HUES6 (cell line): ENCODE measurements around the gene TRAP1.

Source experiments
- H3K27ac ChIP-seq: 2 replicates; pipeline ENCODE4 v1.7.0; 2013; ENCODE audit warnings: low read depth, mild to moderate bottlenecking, low read length, inconsistent platforms
- H3K27me3 ChIP-seq: 2 replicates; pipeline ENCODE4 v1.6.1; 2013; ENCODE audit warnings: low read length; ENCODE audit not compliant: control insufficient read depth, insufficient read depth
- H3K36me3 ChIP-seq: 2 replicates; pipeline ENCODE4 v1.6.1; 2013; ENCODE audit warnings: low read length; ENCODE audit not compliant: control insufficient read depth, insufficient read depth
- H3K4me1 ChIP-seq: 2 replicates; pipeline ENCODE4 v1.6.1; 2013; ENCODE audit warnings: low read length; ENCODE audit not compliant: control insufficient read depth, insufficient read depth
- H3K4me3 ChIP-seq: 2 replicates; pipeline ENCODE4 v1.5.1; 2013; ENCODE audit warnings: low read depth, low read length
- H3K9ac ChIP-seq: one replicate; pipeline ENCODE4 v1.6.1; 2013; ENCODE audit warnings: mild to moderate bottlenecking, low read length
- H3K9me3 ChIP-seq: 2 replicates; pipeline ENCODE4 v1.6.1; 2013; ENCODE audit warnings: low read depth, low read length; ENCODE audit not compliant: control insufficient read depth, insufficient read depth

Gene TRAP1

DNA sequence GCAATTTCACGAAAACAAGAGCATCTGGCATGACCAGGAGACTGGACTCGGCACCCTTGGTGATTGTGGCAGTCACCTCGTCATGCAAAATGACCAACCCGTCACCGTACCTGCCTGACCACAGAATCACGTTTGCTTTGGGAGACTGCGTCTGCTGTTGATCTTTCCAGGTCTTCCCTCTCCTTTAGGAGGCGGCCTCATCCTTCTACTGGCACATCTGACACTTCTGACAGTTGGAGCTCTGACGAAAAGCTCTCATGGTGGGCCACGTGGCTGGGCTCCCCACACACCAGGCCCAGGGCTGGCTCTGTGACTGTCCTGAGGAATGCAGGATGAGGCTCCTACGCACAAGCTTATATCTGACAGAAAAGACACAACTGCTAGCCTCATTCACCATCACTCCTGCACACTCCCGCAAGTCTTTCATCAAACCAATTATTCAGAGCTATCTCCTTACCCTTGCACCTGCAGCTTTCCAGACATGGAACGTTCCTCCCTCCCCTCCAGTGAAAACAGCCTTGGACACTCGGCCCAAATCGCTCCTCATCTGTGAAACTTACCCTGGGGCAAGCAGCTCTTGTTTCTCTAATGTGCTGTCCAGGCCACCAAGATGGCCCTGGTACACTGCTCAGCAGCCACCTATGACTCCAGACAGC, 3.6 kb downstream of the TRAP1 start:
- Histone ChIP-seq H3K27me3 (no peaks in the 10 kb centered on the region), H3K36me3 (peaks cover 31% of the 10 kb centered on the region), H3K9ac (no peak overlapping the region), H3K9me3 (no peaks in the 10 kb centered on the region), H3K4me1 (peaks cover 22% of the 10 kb centered on the region), H3K27ac (no peak overlapping the region), H3K4me3 (no peak overlapping the region)

DNA sequence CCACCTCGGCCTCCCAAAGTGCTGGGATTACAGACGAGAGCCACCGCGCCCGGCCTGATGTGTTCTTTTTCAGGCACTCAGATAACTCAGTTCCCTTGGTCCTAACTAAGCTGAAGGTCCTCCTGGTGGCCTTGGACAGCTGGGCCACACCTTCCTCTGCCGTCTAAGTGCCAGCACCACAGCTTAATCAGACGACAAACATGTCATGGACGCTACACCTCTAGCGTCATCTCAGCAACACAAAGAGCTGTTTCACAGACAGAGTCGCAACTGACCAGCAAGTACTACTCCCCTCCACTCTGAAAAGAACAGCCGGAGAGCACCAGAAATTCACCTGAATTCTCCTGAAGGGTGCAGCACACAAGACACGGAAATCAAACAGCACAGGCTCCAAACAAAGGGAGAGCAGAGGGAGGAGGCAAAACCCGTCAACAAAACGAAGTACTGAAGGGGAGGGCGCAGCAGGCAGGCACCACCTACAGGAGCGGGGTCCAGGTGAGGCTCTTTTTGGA, 4.4 kb downstream of the TRAP1 start:
- Histone ChIP-seq H3K27me3 (no peaks in the 10 kb centered on the region), H3K9me3 (no peaks in the 10 kb centered on the region), H3K36me3 (peaks cover 31% of the 10 kb centered on the region), H3K4me3 (no peak overlapping the region), H3K9ac (no peak overlapping the region), H3K27ac (no peak overlapping the region), H3K4me1 (peaks cover 19% of the 10 kb centered on the region)

DNA sequence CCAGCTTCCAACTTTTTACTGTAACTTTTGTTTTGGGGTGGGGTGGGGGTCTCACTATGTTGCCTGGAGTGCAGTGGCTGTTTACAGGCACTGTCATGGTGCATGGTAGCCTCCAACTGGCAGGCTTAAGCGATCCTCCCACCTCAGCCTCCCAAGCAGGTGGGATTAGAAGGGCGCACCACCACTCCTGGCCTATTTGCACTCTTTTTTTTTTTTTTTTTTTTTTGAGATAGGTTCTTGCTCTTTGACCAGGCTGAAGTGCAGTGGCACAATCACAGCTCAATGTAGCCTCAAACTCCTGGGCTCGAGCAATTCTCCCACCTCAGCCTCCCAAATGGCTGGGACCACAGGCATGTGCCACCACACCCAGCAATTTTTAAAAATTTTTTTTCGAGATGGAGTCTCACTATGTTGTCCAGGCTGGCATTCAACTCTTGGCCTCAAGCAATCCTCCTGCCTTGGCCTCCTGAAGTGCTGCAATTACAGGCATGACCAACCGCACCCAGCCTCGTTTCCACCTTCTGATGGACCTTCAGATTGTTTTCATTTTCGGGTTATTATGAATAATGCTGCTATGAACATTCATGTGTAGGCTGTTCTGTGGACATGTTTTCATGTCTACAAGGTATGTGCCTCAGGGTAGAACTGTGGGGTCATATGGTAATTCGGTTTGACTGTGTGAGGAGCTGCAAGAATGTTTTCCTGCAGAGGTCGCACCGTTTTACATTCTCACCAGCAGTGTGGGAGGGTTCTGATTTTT, 10.9 kb downstream of the TRAP1 start:
- Histone ChIP-seq H3K9me3 (no peaks in the 10 kb centered on the region), H3K4me1 (no peaks in the 10 kb centered on the region), H3K27ac (no peak overlapping the region), H3K9ac (no peak overlapping the region), H3K4me3 (no peak overlapping the region), H3K36me3 (peaks cover 13% of the 10 kb centered on the region), H3K27me3 (no peaks in the 10 kb centered on the region)

DNA sequence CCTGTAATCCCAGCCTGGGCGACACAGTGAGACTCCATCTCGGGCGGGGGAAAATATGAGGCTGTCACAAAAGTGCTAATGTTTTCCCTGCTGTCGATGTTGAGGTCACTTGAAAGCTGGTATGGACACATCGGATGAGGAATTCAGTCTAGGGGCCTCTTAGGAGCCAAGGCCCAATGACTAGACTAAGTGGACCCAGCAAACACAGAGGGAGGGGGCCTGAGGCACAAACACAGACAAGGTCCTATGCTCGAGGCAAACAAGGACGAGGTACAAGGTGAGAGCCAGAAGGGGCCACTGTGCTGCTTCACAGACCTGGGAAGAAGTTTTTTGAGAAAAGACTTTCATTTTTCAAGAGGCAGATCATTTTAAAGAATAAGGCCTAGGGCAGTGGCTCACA, 15.2 kb downstream of the TRAP1 start:
- no peaks in the 10 kb centered on the region for H3K36me3 ChIP-seq

DNA sequence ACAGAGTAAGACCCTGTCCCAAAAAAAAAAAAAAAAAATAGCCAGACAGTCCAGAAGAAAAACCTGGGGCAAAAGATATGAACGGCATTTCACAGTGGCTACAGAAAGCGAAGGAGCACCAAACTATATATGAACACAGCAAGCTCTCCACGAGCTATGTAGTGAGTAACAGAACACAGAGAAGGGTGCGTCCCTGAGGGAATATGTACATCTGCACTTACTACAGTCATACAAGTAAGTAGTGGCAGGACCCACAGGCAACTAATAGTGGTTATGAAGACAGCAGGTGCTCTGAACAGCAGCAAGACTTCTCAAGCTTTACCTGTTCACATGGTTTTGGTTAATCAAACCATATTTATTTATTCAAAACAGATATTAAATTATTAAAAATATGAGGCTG, 15.8 kb downstream of the TRAP1 start:
- H3K27me3 ChIP-seq = no peaks in the 10 kb centered on the region
- H3K9me3 ChIP-seq = no peaks in the 10 kb centered on the region
- no peaks in the 10 kb centered on the region for H3K36me3 ChIP-seq
- no peaks in the 10 kb centered on the region for H3K4me1 ChIP-seq
- H3K4me3 ChIP-seq = no peak overlapping the region
- no peak overlapping the region for H3K27ac ChIP-seq
- no peak overlapping the region for H3K9ac ChIP-seq

More for the DNA sequence above, 15.2 kb downstream of the TRAP1 start:
- H3K9me3 ChIP-seq = no peaks in the 10 kb centered on the region
- H3K27ac ChIP-seq = no peak overlapping the region
- no peak overlapping the region for H3K4me3 ChIP-seq
- no peaks in the 10 kb centered on the region for H3K27me3 ChIP-seq
- H3K4me1 ChIP-seq = no peaks in the 10 kb centered on the region
- H3K9ac ChIP-seq = no peak overlapping the region

DNA sequence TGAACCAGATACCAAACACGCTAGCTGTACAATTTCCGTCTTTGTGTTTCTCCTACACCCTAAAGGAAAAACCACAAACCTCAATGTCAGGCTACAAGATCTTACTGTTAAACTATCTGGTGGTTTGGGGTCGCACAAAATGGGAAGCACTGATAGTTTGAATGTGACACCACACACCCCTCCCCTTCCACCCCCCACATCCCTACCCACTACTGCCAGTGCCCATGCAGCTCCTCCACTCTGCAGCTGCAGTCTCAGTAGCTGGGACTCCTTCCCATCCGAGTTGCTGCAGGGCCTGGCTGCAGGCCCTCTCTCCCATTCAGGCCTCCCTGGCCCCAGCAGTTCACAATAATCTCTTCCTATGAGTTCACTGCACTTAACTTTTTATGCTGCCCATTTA, 18.4 kb downstream of the TRAP1 start:
- Histone ChIP-seq H3K9me3 (no peaks in the 10 kb centered on the region), H3K36me3 (0 out of 2 replicates have a peak, but pooled peaks cover 2% of the 10 kb centered on the region), H3K4me1 (peaks cover 4% of the 10 kb centered on the region; the same call in 1 of the 2 replicates), H3K4me3 (no peak overlapping the region), H3K27ac (no peak overlapping the region), H3K9ac (no peak overlapping the region), H3K27me3 (no peaks in the 10 kb centered on the region)

DNA sequence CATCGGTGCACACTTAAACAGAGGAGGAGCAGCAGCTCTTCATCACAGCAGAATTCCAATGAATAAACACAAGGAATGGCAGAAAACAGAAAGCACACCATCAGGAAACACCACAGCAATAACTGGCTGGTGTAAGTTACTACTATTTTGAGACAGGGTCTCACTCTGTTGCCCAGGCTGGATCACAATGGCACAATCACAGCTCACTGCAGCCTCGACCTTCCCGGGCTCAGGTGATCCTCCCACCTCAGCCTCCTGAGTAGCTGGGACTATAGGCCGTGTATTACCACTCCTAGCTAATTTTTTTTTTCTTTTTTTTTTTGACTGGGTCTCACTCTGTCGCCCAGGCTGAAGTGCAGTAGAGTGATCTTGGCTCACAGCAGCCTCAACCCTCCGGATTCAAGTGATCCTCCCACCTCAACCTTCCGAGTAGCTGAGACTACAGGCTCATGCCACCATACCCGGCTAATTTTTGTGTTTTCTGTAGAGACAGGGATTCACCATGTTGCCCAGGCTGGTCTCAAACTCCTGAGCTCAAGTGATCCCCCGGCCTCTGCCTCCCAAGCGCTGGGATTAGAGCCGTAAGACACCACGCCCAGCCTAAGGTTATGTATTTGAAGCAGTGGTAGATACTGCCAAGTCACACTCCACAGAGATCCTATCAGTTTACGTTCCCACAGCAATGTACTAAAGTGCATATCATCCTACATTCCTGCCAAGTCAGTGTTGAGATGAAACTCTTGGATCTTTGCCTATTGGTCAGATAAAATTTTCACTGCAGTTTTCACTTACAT, 20.7 kb downstream of the TRAP1 start:
- Histone ChIP-seq H3K36me3 (peaks cover 6% of the 10 kb centered on the region; the same call in 1 of the 2 replicates), H3K9me3 (no peaks in the 10 kb centered on the region), H3K27me3 (no peaks in the 10 kb centered on the region), H3K27ac (no peak overlapping the region), H3K4me1 (peaks cover 4% of the 10 kb centered on the region; the same call in 1 of the 2 replicates), H3K4me3 (no peak overlapping the region), H3K9ac (no peak overlapping the region)

DNA sequence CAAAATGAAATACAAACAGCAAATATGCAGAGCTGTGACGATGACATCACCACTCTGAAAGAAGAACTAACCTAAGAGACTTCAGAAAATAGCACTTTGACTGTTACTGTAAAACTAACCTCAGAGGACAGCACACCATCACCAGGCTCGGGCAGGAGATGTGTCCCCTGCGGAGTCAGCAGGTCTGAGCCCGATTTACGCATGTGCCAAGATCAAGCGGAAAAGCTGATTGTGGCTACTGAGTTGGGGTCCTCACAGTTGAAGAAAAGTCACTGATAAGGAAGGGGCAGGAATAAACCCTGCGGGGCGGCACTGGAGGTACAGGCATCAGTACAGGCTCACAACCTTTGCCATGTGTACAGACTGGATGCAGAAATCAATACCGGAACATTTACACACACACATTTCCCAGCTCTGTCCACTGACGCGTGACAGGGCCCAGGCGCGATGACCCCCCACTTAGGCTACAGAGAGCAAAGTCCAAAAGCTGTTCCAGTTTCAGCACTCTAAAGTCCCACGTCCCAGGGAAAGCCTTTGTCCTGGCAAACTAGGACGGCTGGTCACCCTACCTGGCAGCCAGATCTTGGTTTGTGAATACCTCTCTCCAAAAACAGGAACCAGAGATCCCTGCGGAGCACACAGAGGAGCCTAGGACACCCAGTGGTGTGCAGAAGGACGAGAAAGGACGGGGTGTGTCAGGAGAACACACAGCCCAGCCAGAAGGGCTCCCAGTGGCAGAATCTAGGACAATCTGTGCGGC, 21.5 kb downstream of the TRAP1 start:
- Histone ChIP-seq H3K27ac (no peak overlapping the region), H3K9me3 (no peaks in the 10 kb centered on the region), H3K4me1 (peaks cover 6% of the 10 kb centered on the region; the same call in 1 of the 2 replicates), H3K36me3 (peaks cover 6% of the 10 kb centered on the region; the same call in 1 of the 2 replicates), H3K4me3 (no peak overlapping the region), H3K27me3 (no peaks in the 10 kb centered on the region), H3K9ac (no peak overlapping the region)

DNA sequence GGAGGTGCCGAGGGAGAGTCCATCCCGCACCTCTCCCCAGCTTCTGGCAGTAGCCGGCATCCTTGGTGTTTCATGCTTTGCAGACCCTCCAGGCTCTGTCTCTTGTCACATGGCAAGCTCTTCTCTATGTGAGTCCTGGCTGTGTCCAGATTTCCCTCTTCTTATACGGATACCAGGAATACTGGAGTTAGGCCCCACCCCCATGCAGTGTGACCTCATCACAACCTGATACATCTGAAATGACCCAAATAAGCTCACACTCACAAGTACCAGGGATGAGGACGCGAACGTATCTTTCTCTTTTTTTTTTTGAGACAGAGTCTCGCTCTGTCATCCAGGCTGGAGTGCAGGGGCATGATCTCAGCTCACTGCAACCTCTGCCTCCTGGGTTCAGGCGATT, 23.3 kb downstream of the TRAP1 start:
- no peak overlapping the region for H3K9ac ChIP-seq
- peaks cover 16% of the 10 kb centered on the region for H3K36me3 ChIP-seq
- no peaks in the 10 kb centered on the region for H3K9me3 ChIP-seq
- H3K4me3 ChIP-seq = no peak overlapping the region
- H3K27me3 ChIP-seq = no peaks in the 10 kb centered on the region
- peaks cover 10% of the 10 kb centered on the region; the same call in 1 of the 2 replicates for H3K4me1 ChIP-seq
- H3K27ac ChIP-seq = no peak overlapping the region

DNA sequence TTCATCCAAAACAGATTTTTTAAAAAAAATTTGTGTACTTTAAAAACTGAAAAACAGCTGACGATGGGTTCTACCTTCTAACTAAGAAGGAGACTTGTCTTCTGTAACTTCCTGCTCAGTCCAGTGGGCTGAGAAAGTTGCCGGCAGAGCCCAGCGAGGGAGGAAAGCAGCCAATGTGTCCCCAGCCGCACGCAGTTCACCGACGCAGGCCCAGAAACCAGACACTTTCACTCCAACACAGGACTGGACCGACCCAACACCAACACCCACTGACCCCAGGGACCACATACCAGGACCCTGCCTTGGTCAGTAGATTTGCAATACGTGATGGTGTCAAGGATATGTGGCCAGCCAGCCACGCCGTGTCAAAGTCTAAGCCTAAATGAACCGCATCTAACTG, 25.6 kb downstream of the TRAP1 start:
- no peaks in the 10 kb centered on the region for H3K27me3 ChIP-seq
- no peaks in the 10 kb centered on the region for H3K9me3 ChIP-seq
- no peak overlapping the region for H3K9ac ChIP-seq
- peaks cover 10% of the 10 kb centered on the region; the same call in 1 of the 2 replicates for H3K4me1 ChIP-seq
- H3K36me3 ChIP-seq = peaks cover 38% of the 10 kb centered on the region
- H3K27ac ChIP-seq = no peak overlapping the region
- no peak overlapping the region for H3K4me3 ChIP-seq
